ENCODE measurements around the gene CRYBG3.

DNA sequence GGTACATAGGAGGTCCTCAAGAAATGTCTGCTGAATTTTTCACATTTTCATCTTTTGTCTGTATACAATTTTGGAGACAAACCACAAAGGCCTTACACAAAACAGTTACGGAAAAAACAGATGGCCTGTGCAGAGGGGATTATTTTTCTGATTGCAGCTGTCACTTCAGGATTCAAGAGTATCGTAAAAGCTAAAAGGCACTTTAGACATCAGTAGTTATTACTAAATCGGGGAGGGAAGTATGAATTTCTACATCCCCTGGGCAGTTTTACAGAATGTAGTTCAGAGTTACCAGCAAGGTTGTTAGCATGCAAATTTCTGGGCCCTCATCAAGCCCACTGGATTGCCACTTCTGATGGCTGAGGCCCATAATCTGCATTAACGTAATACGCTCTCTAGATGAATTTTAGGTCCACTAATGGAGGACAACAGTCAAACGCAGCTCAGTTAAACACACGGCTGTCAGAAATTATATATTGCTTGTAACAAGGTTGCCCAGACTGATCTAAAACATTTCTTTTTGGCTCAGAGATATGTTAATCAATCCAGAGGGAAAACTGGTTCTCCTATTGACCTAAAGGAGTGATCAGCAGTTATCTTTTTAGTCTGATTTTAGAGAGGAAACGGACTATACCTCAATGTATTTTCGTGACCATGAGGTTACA lies 149.3 kb downstream of the CRYBG3 start:
- TF ChIP-seq, protein P1, sequence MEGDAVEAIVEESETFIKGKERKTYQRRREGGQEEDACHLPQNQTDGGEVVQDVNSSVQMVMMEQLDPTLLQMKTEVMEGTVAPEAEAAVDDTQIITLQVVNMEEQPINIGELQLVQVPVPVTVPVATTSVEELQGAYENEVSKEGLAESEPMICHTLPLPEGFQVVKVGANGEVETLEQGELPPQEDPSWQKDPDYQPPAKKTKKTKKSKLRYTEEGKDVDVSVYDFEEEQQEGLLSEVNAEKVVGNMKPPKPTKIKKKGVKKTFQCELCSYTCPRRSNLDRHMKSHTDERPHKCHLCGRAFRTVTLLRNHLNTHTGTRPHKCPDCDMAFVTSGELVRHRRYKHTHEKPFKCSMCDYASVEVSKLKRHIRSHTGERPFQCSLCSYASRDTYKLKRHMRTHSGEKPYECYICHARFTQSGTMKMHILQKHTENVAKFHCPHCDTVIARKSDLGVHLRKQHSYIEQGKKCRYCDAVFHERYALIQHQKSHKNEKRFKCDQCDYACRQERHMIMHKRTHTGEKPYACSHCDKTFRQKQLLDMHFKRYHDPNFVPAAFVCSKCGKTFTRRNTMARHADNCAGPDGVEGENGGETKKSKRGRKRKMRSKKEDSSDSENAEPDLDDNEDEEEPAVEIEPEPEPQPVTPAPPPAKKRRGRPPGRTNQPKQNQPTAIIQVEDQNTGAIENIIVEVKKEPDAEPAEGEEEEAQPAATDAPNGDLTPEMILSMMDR (IDR thresholded peaks at IDR 0.05; ENCODE audit: low read depth, low read length): no peak
- no peak for TF ChIP-seq POLR2A (IDR thresholded peaks at IDR 0.05; ENCODE audit: extremely low read depth, insufficient read length)
- TF ChIP-seq MYC (IDR thresholded peaks at IDR 0.05; ENCODE audit: low read depth, low read length): no peak
